PC-9 (cell line): ENCODE data around the gene ING4. TPM values are rescaled to one million over a fixed set of nuclear protein-coding genes. Genes with fewer than 3 reads are reported as not detected.

Experiments used
- BruUV-seq: library from RNA; stranded (reverse); fragments of 400-500 nt; replicated peaks from 2 replicates; lab custom pipeline; 2021; lab: Mats Ljungman, UMichigan
- CTCF ChIA-PET: fragments of 300-600 bp; sonication (Branson Sonifier 250); formaldehyde crosslinking; loops from one replicate; lab custom pipeline; 2022; ENCODE audit warnings: antibody characterized with exemption; lab: Charles Lee
- POLR2A ChIA-PET: fragments of 300-600 bp; sonication (Branson Sonifier 250); formaldehyde crosslinking; loops from one replicate; lab custom pipeline; 2022; ENCODE audit warnings: antibody characterized with exemption; ENCODE audit not compliant: unreplicated experiment; lab: Charles Lee
- DNase-seq, 2 experiments: peaks; one replicate each; pipeline versions ENCODE4 v3.0.0 to v3.0.0-alpha.2; 2015 to 2022; ENCODE audit warnings: mixed read lengths in 1 of 2
- H2AFZ ChIP-seq: fragments of 200-600 bp; sonication (generic); 2 replicates; pipeline ENCODE4 v1.8.1; 2017; ENCODE audit warnings: antibody characterized with exemption
- H3F3A ChIP-seq: fragments of 200-600 bp; sonication (generic); 2 replicates; pipeline ENCODE4 v1.8.1; 2017; ENCODE audit warnings: antibody characterized with exemption, mild to moderate bottlenecking, low read depth; ENCODE audit not compliant: insufficient read depth
- H3K27ac ChIP-seq: fragments of 200-600 bp; sonication (generic); 2 replicates; pipeline ENCODE4 v1.6.1; 2016; ENCODE audit warnings: mixed run types
- H3K27me3 ChIP-seq: fragments of 200-600 bp; sonication (generic); 2 replicates; pipeline ENCODE4 v1.6.1; 2016; ENCODE audit warnings: low read depth, mixed run types; ENCODE audit not compliant: insufficient read depth
- H3K36me3 ChIP-seq: fragments of 200-600 bp; sonication (generic); 2 replicates; pipeline ENCODE4 v1.6.1; 2016; ENCODE audit warnings: low read depth, mixed run types
- H3K4me1 ChIP-seq: fragments of 200-600 bp; sonication (generic); replicated peaks from 2 replicates; pipeline ENCODE4 v1.6.1; 2016; ENCODE audit warnings: mixed run types; ENCODE audit not compliant: insufficient read depth
- H3K4me2 ChIP-seq: fragments of 200-600 bp; sonication (generic); 2 replicates; pipeline ENCODE4 v1.6.1; 2017; ENCODE audit warnings: mixed run types
- H3K4me3 ChIP-seq: fragments of 200-600 bp; sonication (generic); 2 replicates; pipeline ENCODE4 v1.6.1; 2016; ENCODE audit warnings: mixed run types
- H3K79me2 ChIP-seq: fragments of 200-600 bp; sonication (generic); 2 replicates; pipeline ENCODE4 v1.6.1; 2017; ENCODE audit warnings: low read depth, mixed run types
- H3K9me2 ChIP-seq: fragments of 200-600 bp; sonication (generic); 2 replicates; pipeline ENCODE4 v1.8.1; 2017; ENCODE audit warnings: mild to moderate bottlenecking; ENCODE audit not compliant: insufficient read depth
- H3K9me3 ChIP-seq: fragments of 200-600 bp; sonication (generic); 2 replicates; pipeline ENCODE4 v1.8.1; 2016; ENCODE audit warnings: low read depth; ENCODE audit not compliant: insufficient read depth
- H4K20me1 ChIP-seq: fragments of 200-600 bp; sonication (generic); 2 replicates; pipeline ENCODE4 v1.8.1; 2017; ENCODE audit not compliant: insufficient read depth
- EZH2 ChIP-seq: fragments of 200-600 bp; sonication (generic); IDR thresholded peaks from 2 replicates; pipeline ENCODE4 v1.8.0; 2017; ENCODE audit warnings: antibody characterized with exemption, low read depth
- intact Hi-C: fragments of 100-400 bp; cut with micrococcal nuclease; formaldehyde crosslinking; loops from one replicate; pipeline ENCODE4 v1.10.0; 2022; ENCODE audit not compliant: unreplicated experiment
- total RNA-seq: library from RNA; stranded (reverse); gene quantifications from 2 replicates; pipeline ENCODE4 v1.2.3, GENCODE V29; 2021
- TF ChIP-seq, protein P1 (sequence below): fragments of 200-600 bp; sonication (generic); conservative IDR thresholded peaks from 2 replicates; pipeline ENCODE4 v1.6.1; 2017; ENCODE audit warnings: mixed run types, antibody characterized with exemption, mild to moderate bottlenecking, moderate library complexity

The ING4 gene
- total RNA-seq, 1 experiment from 2014 or later, result 88.7 TPM

DNA sequence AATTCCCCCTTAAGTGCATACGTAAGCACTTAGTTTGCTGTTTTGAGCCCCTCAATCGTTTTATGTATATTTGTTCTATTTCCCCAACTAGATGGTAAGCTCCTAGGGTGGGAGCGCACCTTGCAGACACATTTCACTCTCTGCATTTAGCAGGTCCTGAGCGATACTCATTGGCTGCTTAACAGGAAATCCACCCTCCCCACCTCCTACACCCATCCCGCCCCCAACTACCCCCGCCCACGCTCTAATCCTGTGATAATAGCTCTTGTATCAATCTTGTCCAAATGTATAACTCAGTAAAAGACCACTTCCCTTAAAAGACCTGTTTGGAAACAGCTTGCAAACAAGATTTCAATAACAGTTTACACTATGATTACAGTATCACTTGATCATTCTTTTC, 35.3 kb downstream of the ING4 start:
- ChIA-PET POLR2A (no interaction called here), CTCF (no interaction called here)

DNA sequence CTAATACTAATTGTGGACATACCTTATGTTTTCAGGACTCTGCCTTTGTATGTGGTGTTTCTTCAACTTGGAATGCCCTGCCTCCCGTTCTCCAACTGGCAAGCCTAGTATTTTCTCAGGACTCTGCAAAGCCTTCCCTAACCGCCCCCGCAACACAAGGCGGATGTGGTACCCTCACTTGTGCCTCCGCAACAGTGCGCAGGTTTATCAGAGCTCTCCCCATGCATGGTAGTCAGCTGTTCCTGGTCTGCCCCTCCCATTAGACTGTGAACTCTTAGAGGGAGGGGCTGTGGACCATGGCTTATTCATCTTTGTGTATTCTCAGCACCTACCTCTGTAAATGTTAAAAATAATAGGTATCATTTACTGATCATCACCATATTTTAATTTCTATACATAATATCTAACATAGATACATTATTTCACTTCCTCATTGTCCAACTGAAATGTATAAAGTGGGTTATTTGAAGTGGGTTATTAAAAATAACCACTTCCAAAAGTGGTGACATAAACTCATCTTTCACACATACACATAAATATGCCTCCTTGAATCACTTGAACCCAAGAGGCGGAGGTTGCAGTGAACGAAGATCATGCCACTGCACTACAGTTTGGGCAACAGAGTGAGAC, 36.1 kb downstream of the ING4 start:
- Histone ChIP-seq H3K27me3 (no peaks in the 10 kb centered on the region), H3K9me3 (no peaks in the 10 kb centered on the region), H2AFZ (no peak overlapping the region), H3K4me3 (no peak overlapping the region), H3K36me3 (no peaks in the 10 kb centered on the region), H3K4me1 (no peaks in the 10 kb centered on the region), H3K27ac (no peak overlapping the region), H3K4me2 (no peak overlapping the region), H3K79me2 (no peaks in the 10 kb centered on the region), H3F3A (peaks cover 6% of the 10 kb centered on the region; the same call in 1 of the 2 replicates), H4K20me1 (no peaks in the 10 kb centered on the region), H3K9me2 (no peaks in the 10 kb centered on the region)
- CTCF ChIA-PET, result no interaction called here
- DNase-seq, result no peak
- POLR2A ChIA-PET, result no interaction called here
- intact Hi-C loops, result no loop called here
- BruUV-seq, result no TSS peak
- TF ChIP-seq, protein P1, sequence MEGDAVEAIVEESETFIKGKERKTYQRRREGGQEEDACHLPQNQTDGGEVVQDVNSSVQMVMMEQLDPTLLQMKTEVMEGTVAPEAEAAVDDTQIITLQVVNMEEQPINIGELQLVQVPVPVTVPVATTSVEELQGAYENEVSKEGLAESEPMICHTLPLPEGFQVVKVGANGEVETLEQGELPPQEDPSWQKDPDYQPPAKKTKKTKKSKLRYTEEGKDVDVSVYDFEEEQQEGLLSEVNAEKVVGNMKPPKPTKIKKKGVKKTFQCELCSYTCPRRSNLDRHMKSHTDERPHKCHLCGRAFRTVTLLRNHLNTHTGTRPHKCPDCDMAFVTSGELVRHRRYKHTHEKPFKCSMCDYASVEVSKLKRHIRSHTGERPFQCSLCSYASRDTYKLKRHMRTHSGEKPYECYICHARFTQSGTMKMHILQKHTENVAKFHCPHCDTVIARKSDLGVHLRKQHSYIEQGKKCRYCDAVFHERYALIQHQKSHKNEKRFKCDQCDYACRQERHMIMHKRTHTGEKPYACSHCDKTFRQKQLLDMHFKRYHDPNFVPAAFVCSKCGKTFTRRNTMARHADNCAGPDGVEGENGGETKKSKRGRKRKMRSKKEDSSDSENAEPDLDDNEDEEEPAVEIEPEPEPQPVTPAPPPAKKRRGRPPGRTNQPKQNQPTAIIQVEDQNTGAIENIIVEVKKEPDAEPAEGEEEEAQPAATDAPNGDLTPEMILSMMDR, result no peak
- TF ChIP-seq EZH2, result no peak

More for the DNA sequence above, 35.3 kb downstream of the ING4 start:
- Histone ChIP-seq H3K4me1 (no peaks in the 10 kb centered on the region), H3K9me2 (no peaks in the 10 kb centered on the region), H3K9me3 (no peaks in the 10 kb centered on the region), H3K4me3 (no peak overlapping the region), H3K27ac (no peak overlapping the region), H3K36me3 (no peaks in the 10 kb centered on the region), H3K27me3 (no peaks in the 10 kb centered on the region), H4K20me1 (no peaks in the 10 kb centered on the region), H2AFZ (no peak overlapping the region), H3K79me2 (no peaks in the 10 kb centered on the region), H3F3A (peaks cover 6% of the 10 kb centered on the region; the same call in 1 of the 2 replicates), H3K4me2 (no peak overlapping the region)
- DNase-seq, result no peak
- BruUV-seq, result no TSS peak
- intact Hi-C loops, result no loop called here
- TF ChIP-seq, protein P1, result no peak
- no peak for TF ChIP-seq EZH2

DNA sequence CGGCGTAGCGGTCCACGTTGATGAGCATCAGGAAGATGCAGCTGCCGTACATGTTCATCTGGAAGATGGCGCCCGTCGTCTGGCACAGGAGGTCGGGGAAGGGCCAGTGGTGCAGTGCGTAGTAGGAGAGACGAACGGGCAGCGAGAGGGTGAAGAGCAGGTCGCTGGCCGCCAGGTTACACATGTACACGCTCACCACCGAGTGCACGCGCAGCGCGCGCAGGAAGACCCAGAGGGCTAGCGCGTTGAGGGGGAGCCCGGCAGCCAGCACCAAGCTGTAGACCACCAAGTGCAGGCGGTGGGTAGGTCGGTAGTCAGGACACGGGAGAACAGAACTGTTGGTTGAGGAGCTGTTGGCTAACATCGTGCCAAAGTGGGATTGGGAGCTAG, 42.0 kb downstream of the ING4 start:
- H3K27me3 ChIP-seq, result no peaks in the 10 kb centered on the region
- no peak overlapping the region for H3K4me2 ChIP-seq
- intact Hi-C loops, result loop anchor here (1.0 kb wide), 1 partner anchor 28 kb away; no protein-coding TSS in a partner anchor
- H4K20me1 ChIP-seq, result no peaks in the 10 kb centered on the region
- TF ChIP-seq, protein P1, result no peak
- TF ChIP-seq EZH2, result no peak
- H3K9me2 ChIP-seq, result no peaks in the 10 kb centered on the region
- H3K27ac ChIP-seq, result no peak overlapping the region
- ChIA-PET CTCF (no interaction called here), POLR2A (no interaction called here)
- DNase-seq, result no peak
- no peaks in the 10 kb centered on the region for H3K9me3 ChIP-seq
- no peaks in the 10 kb centered on the region for H3K79me2 ChIP-seq
- BruUV-seq, result no TSS peak
- peaks cover 20% of the 10 kb centered on the region for H3F3A ChIP-seq
- no peaks in the 10 kb centered on the region for H3K36me3 ChIP-seq
- H2AFZ ChIP-seq, result no peak overlapping the region
- H3K4me3 ChIP-seq, result no peak overlapping the region
- no peaks in the 10 kb centered on the region for H3K4me1 ChIP-seq
